ENCODE results near the gene SLC38A10. TPM values are rescaled to one million over a fixed set of nuclear protein-coding genes. Genes with fewer than 3 reads are reported as not detected.

SLC38A10 gene
- polyA plus RNA-seq, 1 donor from 2014 or later, result 37.4 TPM

DNA sequence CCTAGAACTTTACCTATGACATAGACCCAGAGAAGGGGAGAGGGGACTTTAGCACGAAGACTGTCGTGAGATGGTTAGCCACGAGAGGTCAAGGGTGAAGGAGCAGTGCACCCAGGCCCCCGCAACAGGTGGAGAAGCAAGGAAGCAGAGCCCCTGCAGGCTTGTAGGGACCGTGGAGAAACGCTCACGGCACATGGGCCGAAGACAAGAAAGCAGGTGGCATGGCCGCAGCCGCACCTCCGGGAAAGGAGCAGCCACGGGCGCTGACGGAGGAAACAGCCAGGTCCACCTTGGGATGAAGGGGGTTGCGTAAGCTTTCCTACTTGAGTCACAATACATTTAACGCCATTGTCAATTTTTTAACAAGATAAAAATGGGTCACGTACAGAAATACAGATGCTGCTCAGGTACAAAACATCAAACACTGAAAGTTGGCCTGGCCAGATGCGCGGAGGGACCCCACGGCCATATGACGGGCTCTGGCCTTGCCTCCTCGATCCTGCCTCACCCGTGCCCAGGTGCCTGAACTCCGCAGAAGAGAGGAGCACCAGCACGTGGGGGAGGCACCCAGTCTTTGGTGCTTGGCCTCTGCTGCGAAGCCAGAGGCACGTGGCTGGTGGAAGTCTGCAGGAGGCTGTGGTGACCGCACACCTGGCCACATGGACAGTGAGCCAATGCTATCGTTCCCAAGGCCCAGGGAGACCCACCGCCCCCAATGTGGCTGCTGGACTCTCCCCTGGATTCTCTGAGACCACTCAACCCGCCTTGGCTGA is 21.2 kb downstream of the SLC38A10 start:
- Histone ChIP-seq H3K4me2 (ENCODE audit: low read length) (no peak overlapping the region), H3K4me3 (ENCODE audit: low read length) (no peak overlapping the region), H3F3A (ENCODE audit: insufficient read depth, low read length, poor library complexity, severe bottlenecking) (no peaks in the 10 kb centered on the region), H2AFZ (ENCODE audit: low read depth, low read length) (no peak overlapping the region), H3K9me2 (ENCODE audit: insufficient read depth, low read length) (no peaks in the 10 kb centered on the region), H3K36me3 (ENCODE audit: insufficient read depth, low read length) (no peaks in the 10 kb centered on the region), H4K20me1 (ENCODE audit: insufficient read depth) (no peaks in the 10 kb centered on the region), H3K9ac (ENCODE audit: low read length) (no peak overlapping the region), H3K27me3 (ENCODE audit: insufficient read depth, low read depth, low read length) (no peaks in the 10 kb centered on the region), H3K27ac (ENCODE audit: low read length) (no peak overlapping the region), H3K9me3 (ENCODE audit: low read length) (no peaks in the 10 kb centered on the region), H3K79me2 (replicated peaks; ENCODE audit: insufficient read depth, low read length) (no peaks in the 10 kb centered on the region)
- no peak for TF ChIP-seq POLR2AphosphoS5 (IDR thresholded peaks at IDR 0.05)
- TF ChIP-seq REST (IDR thresholded peaks at IDR 0.05; ENCODE audit: borderline replicate concordance), result no peak
- TF ChIP-seq EP300 (conservative IDR thresholded peaks at IDR 0.05; ENCODE audit: poor library complexity, severe bottlenecking), result no peak
- TF ChIP-seq CTCF (IDR thresholded peaks at IDR 0.05; ENCODE audit: poor library complexity, severe bottlenecking), result no peak
- no peak for TF ChIP-seq RAD21 (conservative IDR thresholded peaks at IDR 0.05)
- TF ChIP-seq TAF1 (IDR thresholded peaks at IDR 0.05; ENCODE audit: low read depth), result no peak
- no peak for TF ChIP-seq EZH2 (IDR thresholded peaks at IDR 0.05; ENCODE audit: borderline replicate concordance, insufficient read depth, low read length, poor library complexity, severe bottlenecking)
- TF ChIP-seq MXI1 (conservative IDR thresholded peaks at IDR 0.05; ENCODE audit: poor library complexity, severe bottlenecking), result no peak
- TF ChIP-seq SMC3 (conservative IDR thresholded peaks at IDR 0.05; ENCODE audit: poor library complexity), result no peak

- no peak overlapping the region for H3K27ac ChIP-seq (ENCODE audit: low read length)
- H3K27me3 ChIP-seq (ENCODE audit: insufficient read depth, low read depth, low read length), result no peaks in the 10 kb centered on the region
- no peak overlapping the region for H2AFZ ChIP-seq (ENCODE audit: low read depth, low read length)
- no peak overlapping the region for H3K4me3 ChIP-seq (ENCODE audit: low read length)
- H3F3A ChIP-seq (ENCODE audit: insufficient read depth, low read length, poor library complexity, severe bottlenecking), result no peaks in the 10 kb centered on the region
- TF ChIP-seq SMC3 (conservative IDR thresholded peaks at IDR 0.05; ENCODE audit: poor library complexity) (no peak), TAF1 (IDR thresholded peaks at IDR 0.05; ENCODE audit: low read depth) (no peak), EZH2 (IDR thresholded peaks at IDR 0.05; ENCODE audit: borderline replicate concordance, insufficient read depth, low read length, poor library complexity, severe bottlenecking) (no peak), REST (IDR thresholded peaks at IDR 0.05; ENCODE audit: borderline replicate concordance) (no peak), EP300 (conservative IDR thresholded peaks at IDR 0.05; ENCODE audit: poor library complexity, severe bottlenecking) (no peak), POLR2AphosphoS5 (IDR thresholded peaks at IDR 0.05) (no peak), RAD21 (conservative IDR thresholded peaks at IDR 0.05) (no peak), CTCF (IDR thresholded peaks at IDR 0.05; ENCODE audit: poor library complexity, severe bottlenecking) (no peak), MXI1 (conservative IDR thresholded peaks at IDR 0.05; ENCODE audit: poor library complexity, severe bottlenecking) (no peak)
- H3K9me2 ChIP-seq (ENCODE audit: insufficient read depth, low read length), result no peaks in the 10 kb centered on the region
- no peaks in the 10 kb centered on the region for H3K36me3 ChIP-seq (ENCODE audit: insufficient read depth, low read length)
- no peaks in the 10 kb centered on the region for H3K9me3 ChIP-seq (ENCODE audit: low read length)
- H3K4me2 ChIP-seq (ENCODE audit: low read length), result no peak overlapping the region
- H3K79me2 ChIP-seq (replicated peaks; ENCODE audit: insufficient read depth, low read length), result no peaks in the 10 kb centered on the region
- no peak overlapping the region for H3K9ac ChIP-seq (ENCODE audit: low read length)
- H4K20me1 ChIP-seq (ENCODE audit: insufficient read depth), result no peaks in the 10 kb centered on the region
These were observed 22.5 kb downstream of the SLC38A10 start for GRCh38 chr17:81272616-81273015.
